BLaER1 (cell line): ENCODE measurements around the gene OPCML.
A peak's percentile ranks its signal among the peaks of the same experiment; 100 is the strongest.

ENCODE experiments used
- H3K27ac ChIP-seq: shearing (Covaris generic); formaldehyde crosslinking; 2 replicates; pipeline ENCODE4 v1.8.1; 2022
- H3K27me3 ChIP-seq: shearing (Covaris generic); formaldehyde crosslinking; 2 replicates; pipeline ENCODE4 v1.8.1; 2022
- H3K36me3 ChIP-seq: shearing (Covaris generic); formaldehyde crosslinking; 2 replicates; pipeline ENCODE4 v1.8.1; 2022
- H3K4me1 ChIP-seq: shearing (Covaris generic); formaldehyde crosslinking; 2 replicates; pipeline ENCODE4 v1.8.1; 2022
- H3K4me2 ChIP-seq: shearing (Covaris generic); formaldehyde crosslinking; 2 replicates; pipeline ENCODE4 v1.8.1; 2022
- H3K4me3 ChIP-seq: shearing (Covaris generic); formaldehyde crosslinking; 2 replicates; pipeline ENCODE4 v1.8.1; 2022
- H3K9ac ChIP-seq: shearing (Covaris generic); formaldehyde crosslinking; 2 replicates; pipeline ENCODE4 v1.8.1; 2022
- H3K9me3 ChIP-seq: shearing (Covaris generic); formaldehyde crosslinking; 2 replicates; pipeline ENCODE4 v1.8.1; 2022
- H4K20me1 ChIP-seq: shearing (Covaris generic); formaldehyde crosslinking; 2 replicates; pipeline ENCODE4 v1.8.1; 2022
- Cebpa-rat ChIP-seq: shearing (Covaris generic); IDR thresholded peaks from 2 replicates; pipeline ENCODE4 v1.8.1; 2022

Gene OPCML

DNA sequence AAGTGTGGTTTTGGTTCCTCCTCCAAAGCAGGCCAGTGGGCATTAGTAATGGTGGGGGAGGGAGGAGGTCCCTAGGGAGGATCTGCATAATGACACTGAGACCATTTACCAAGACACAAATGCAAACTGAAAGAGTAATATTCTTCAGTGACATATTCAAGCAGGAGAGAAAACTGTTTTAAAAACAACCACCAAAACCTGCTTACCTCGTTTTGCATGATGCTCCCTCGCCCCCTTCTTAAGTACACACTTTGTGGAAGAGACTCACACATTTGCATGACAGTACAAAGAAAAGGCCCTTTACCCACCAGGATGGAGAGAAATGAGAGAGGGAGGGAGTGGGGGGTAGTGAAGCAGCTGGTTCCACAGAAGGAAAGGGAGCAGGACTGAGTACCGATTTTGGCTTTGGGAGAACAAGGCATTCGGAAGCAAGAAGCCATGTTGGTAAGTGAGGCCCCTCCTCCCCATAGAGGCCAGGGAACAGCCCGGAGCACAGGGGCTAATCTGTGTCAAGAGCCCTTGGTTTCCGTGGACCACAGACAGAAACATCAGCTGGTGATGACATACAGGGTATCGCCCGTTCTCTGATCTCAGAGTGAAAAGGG lies 13.0 kb upstream of the OPCML start:
- Histone ChIP-seq H4K20me1 (no peaks in the 10 kb centered on the region), H3K9ac (no peak overlapping the region), H3K36me3 (no peaks in the 10 kb centered on the region), H3K27ac (no peak overlapping the region), H3K9me3 (no peaks in the 10 kb centered on the region), H3K4me2 (peak overlapping the region; percentile 27), H3K27me3 (no peaks in the 10 kb centered on the region), H3K4me1 (peaks cover 35% of the 10 kb centered on the region), H3K4me3 (no peak overlapping the region)
- TF ChIP-seq Cebpa-rat, result no peak

DNA sequence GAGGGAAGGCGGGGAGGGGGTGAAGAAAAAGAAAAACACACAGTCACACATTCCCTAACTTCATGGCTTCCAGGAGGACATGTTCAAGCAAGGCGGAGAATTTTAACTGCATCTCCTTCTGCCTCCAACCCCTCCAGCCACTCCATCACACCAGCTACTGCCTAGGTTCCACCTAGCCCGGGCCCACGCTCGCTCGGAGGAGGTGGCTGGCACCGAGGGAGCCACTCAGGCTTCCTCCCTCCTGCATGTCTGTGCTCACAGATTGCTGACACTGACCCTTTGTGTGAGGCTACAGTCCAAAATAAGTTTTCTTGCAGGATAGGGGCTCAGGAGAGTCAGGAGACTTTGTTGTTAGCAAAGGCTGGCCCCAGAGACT lies 9.4 kb upstream of the OPCML start:
- H3K9me3 ChIP-seq, result no peaks in the 10 kb centered on the region
- H3K27ac ChIP-seq, result no peak overlapping the region
- H3K4me1 ChIP-seq, result peaks cover 21% of the 10 kb centered on the region
- H4K20me1 ChIP-seq, result no peaks in the 10 kb centered on the region
- no peaks in the 10 kb centered on the region for H3K36me3 ChIP-seq
- no peak for TF ChIP-seq Cebpa-rat
- H3K27me3 ChIP-seq, result no peaks in the 10 kb centered on the region
- H3K9ac ChIP-seq, result no peak overlapping the region
- no peak overlapping the region for H3K4me2 ChIP-seq
- H3K4me3 ChIP-seq, result no peak overlapping the region

DNA sequence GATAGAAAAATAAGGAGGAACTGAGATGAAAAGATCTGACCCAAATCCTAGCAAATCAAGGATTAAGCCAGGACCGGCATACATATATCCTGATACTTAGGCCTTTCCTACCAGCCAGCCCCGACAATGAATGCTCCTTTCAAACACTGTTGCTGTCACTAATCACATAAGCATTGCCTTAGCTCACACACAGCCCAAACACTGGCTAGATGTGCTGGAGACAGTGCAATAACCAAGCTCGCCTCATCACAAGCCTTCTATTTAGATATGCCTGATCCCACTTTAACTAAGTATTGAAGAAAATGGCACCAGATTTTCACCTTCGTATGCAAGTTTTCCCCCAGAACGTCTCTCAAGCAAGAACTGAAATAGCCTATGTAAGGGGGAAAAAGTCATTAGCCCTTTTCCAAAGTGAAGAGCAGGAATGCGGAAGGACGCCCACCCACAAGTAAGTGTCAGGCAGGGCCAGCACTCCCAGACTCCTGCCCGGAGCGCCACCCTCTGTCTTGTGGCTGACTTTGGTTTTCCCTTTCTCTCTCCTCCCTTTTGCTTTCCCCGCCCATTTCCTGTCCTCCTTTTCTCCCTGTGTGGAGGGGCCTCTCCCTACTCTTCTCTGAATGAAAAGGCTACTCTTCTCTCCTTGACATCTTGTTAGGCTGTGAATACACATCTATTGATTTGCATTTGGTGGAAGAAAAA lies 8.9 kb upstream of the OPCML start:
- Histone ChIP-seq H3K27me3 (no peaks in the 10 kb centered on the region), H3K9me3 (no peaks in the 10 kb centered on the region), H3K9ac (no peak overlapping the region), H3K4me3 (no peak overlapping the region), H3K36me3 (no peaks in the 10 kb centered on the region), H3K27ac (no peak overlapping the region), H4K20me1 (no peaks in the 10 kb centered on the region), H3K4me1 (peaks cover 21% of the 10 kb centered on the region), H3K4me2 (no peak overlapping the region)
- TF ChIP-seq Cebpa-rat, result no peak

DNA sequence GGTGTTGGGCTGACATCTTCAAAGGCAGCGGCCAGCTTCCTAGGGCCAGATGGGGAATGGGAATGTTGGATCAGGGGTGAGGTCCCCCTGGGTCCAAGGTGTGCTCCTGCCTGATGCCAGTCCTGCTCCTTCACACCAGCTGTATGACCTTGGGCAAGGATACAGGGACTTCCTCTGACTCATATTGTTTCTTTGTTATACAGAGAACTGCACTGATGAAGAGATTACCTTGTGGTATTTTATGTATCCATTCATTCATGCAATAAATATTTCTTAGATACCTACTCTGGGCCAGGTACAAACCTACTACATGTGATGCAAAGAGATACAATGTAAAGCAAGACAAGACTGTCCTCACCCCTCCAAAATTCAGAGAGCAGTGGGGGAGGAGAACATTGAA lies 3.9 kb upstream of the OPCML start:
- no peak overlapping the region for H3K4me3 ChIP-seq
- no peaks in the 10 kb centered on the region for H3K9me3 ChIP-seq
- H3K9ac ChIP-seq, result no peak overlapping the region
- H3K27me3 ChIP-seq, result peaks cover 23% of the 10 kb centered on the region
- H4K20me1 ChIP-seq, result no peaks in the 10 kb centered on the region
- TF ChIP-seq Cebpa-rat, result no peak
- no peak overlapping the region for H3K27ac ChIP-seq
- H3K36me3 ChIP-seq, result no peaks in the 10 kb centered on the region
- no peaks in the 10 kb centered on the region for H3K4me1 ChIP-seq
- H3K4me2 ChIP-seq, result no peak overlapping the region

DNA sequence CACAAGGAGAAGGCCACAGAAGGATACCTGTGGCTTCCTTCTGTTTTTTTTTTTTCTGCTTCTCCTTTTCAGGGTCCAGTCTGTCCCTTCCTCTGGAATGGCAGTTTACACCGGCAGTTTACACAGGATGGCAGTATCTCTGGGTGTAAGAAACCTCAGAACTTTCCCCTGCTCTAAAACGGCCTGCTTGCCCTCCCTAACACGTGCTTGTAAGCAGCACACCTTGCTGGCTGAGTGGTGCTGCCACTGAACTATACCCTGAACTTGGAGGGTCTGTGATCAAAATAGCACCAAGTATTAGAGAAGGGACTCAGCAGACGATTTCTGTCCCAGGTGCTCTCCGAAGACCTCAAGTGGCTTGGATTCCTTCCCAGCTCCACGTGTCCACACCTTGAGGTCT lies 904 bp upstream of the OPCML start:
- no peaks in the 10 kb centered on the region for H3K9me3 ChIP-seq
- no peak overlapping the region for H3K4me3 ChIP-seq
- H3K4me2 ChIP-seq, result no peak overlapping the region
- no peak overlapping the region for H3K9ac ChIP-seq
- peaks cover 40% of the 10 kb centered on the region for H3K27me3 ChIP-seq
- no peaks in the 10 kb centered on the region for H3K36me3 ChIP-seq
- peaks cover 8% of the 10 kb centered on the region; the same call in 1 of the 2 replicates for H3K4me1 ChIP-seq
- no peak for TF ChIP-seq Cebpa-rat
- H3K27ac ChIP-seq, result no peak overlapping the region
- H4K20me1 ChIP-seq, result no peaks in the 10 kb centered on the region

DNA sequence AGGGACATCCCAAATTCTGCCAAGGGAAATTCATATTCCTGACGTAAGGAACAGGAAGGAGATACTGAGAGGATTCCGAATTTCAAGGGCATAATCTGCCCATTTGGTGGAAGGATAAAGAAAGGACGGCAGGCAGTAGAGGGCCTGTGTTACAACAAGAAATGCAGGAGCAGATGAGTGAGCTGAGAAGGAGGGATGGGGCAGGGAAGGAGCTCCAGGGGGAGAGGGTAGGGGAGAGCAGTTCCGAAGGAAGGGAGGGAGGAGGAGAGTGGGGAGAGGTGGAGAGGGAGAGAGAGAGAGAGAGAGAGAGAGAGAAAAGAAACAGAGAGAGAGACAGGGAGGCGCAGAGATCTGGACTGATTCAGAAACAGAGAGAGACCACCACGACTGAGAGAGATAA lies 843 bp downstream of the OPCML start:
- Histone ChIP-seq H3K27me3 (peaks cover 40% of the 10 kb centered on the region), H3K4me1 (peaks cover 8% of the 10 kb centered on the region; the same call in 1 of the 2 replicates), H3K27ac (no peak overlapping the region), H3K36me3 (no peaks in the 10 kb centered on the region), H3K4me2 (no peak overlapping the region), H4K20me1 (no peaks in the 10 kb centered on the region), H3K4me3 (no peak overlapping the region), H3K9me3 (no peaks in the 10 kb centered on the region), H3K9ac (no peak overlapping the region)
- no peak for TF ChIP-seq Cebpa-rat

DNA sequence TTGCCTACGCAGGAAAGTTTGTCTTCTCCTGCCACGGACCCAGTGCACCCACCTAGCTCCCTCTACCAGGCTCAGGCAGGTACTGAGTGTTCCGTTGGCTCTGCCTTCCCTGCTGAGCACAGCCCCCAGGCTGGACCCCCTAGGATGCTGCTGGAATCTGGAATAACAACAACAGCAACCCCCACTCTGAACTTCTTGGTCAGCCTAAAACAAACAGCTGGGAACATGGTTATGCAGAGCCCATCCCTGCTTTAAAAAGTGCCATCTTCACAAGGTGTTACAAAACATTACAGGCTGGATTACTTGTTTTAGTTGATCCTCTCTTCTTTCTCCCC lies 1.8 kb downstream of the OPCML start:
- Histone ChIP-seq H3K4me3 (no peak overlapping the region), H3K27ac (no peak overlapping the region), H4K20me1 (no peaks in the 10 kb centered on the region), H3K27me3 (peaks cover 40% of the 10 kb centered on the region), H3K9ac (no peak overlapping the region), H3K4me1 (peaks cover 8% of the 10 kb centered on the region; the same call in 1 of the 2 replicates), H3K9me3 (no peaks in the 10 kb centered on the region), H3K4me2 (no peak overlapping the region), H3K36me3 (no peaks in the 10 kb centered on the region)
- TF ChIP-seq Cebpa-rat, result no peak

DNA sequence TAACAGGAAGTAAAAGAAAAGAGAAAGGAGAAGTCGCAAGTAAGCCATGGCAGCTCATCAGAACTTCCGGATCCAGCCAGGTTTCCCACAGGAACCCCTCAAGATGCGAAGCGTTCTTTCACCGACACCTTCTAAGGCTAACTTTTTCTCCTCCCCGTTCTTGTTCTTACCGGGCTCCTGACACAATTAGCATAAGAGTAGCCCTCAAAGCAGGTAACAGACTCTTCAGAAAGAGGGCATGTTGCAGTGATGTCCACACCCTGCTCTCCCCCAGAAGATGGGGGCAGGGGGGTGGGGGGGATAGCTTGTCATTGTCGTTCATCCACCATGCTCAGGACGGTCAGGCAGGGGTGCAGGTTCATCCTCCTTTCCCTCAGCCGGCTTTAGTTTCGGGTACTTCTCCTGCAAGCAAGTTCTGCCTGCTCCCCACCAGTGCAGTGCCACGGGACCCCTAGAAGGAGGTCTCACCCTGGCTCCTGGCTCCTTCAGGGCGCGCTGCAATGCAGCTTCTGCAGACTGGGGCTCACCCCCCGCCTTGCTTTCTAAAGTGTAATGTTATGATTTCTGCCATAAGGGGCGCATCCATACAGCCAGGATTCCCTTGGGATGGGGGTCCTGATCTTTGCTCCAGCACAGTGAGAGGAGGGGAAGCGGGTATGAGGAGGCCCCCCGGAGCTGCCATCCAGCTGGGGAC lies 2.3 kb downstream of the OPCML start:
- H3K4me3 ChIP-seq, result no peak overlapping the region
- H3K4me2 ChIP-seq, result peak overlapping the region; percentile 51
- H3K27me3 ChIP-seq, result peaks cover 40% of the 10 kb centered on the region
- TF ChIP-seq Cebpa-rat, result no peak
- H3K27ac ChIP-seq, result no peak overlapping the region
- H3K9me3 ChIP-seq, result no peaks in the 10 kb centered on the region
- H3K36me3 ChIP-seq, result no peaks in the 10 kb centered on the region
- H3K4me1 ChIP-seq, result peaks cover 8% of the 10 kb centered on the region; the same call in 1 of the 2 replicates
- H3K9ac ChIP-seq, result no peak overlapping the region
- H4K20me1 ChIP-seq, result no peaks in the 10 kb centered on the region

DNA sequence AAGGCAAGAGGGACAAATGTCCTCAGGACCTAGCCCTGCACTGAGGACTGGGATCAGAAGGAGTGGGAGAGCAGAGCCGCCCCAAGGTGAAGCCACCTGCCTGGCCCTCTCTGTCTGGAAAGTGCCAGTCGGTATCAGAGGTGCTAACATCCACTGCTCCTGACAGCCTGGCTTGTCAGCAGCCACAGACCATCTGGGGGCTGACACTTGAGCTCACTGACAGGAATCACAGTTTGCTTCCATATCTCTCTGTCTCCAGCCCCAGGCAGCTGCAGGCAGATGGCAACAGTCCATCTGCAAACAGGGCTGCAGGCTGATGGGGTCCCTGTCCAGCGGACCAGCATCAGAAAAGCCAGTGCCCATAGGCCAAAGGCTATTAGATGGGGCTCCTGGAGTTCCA lies 5.5 kb downstream of the OPCML start:
- Histone ChIP-seq H3K27ac (no peak overlapping the region), H3K9ac (no peak overlapping the region), H3K4me3 (no peak overlapping the region), H4K20me1 (no peaks in the 10 kb centered on the region), H3K9me3 (no peaks in the 10 kb centered on the region), H3K4me1 (peaks cover 8% of the 10 kb centered on the region; the same call in 1 of the 2 replicates), H3K36me3 (no peaks in the 10 kb centered on the region), H3K27me3 (peaks cover 23% of the 10 kb centered on the region), H3K4me2 (no peak overlapping the region)
- TF ChIP-seq Cebpa-rat, result no peak

DNA sequence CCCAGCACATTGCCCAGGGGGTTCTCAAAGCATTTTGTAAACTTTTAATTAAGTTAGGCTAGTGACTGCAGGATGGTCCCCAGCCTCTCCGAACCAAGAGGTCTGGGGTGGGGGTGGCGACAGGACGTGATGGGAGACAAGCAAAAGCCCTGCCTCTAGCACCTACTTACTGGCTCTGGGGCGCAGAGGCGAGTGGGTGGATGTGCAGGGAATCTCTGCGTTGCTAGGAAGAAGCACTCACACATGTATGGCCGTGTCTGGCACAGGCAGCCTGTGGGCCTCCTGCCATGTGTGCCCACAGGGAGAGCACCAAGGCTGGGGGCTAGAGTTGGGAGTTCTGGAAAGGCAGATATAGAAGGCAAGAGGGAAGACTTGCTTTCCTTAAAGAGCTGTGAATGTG lies 6.3 kb downstream of the OPCML start:
- H3K27ac ChIP-seq, result no peak overlapping the region
- no peak for TF ChIP-seq Cebpa-rat
- no peak overlapping the region for H3K4me3 ChIP-seq
- H3K27me3 ChIP-seq, result peaks cover 15% of the 10 kb centered on the region
- no peaks in the 10 kb centered on the region for H4K20me1 ChIP-seq
- H3K9me3 ChIP-seq, result no peaks in the 10 kb centered on the region
- no peak overlapping the region for H3K4me2 ChIP-seq
- H3K4me1 ChIP-seq, result peaks cover 15% of the 10 kb centered on the region
- H3K36me3 ChIP-seq, result no peaks in the 10 kb centered on the region
- H3K9ac ChIP-seq, result no peak overlapping the region
